DND-41 (cell line): ENCODE results near the gene LMF1.

Source experiments
- ATAC-seq: fragments of 200-7000 bp; cut with Tn5 transposase; 3 replicates; pipeline ENCODE4 v1.9.1; 2021; ENCODE audit warnings: low read depth; ENCODE audit not compliant: insufficient read depth
- DNase-seq: peaks from one replicate; pipeline ENCODE4 v3.0.0-alpha.2; 2020
- H2AFZ ChIP-seq: 2 replicates; pipeline ENCODE4 v1.6.0; 2012; ENCODE audit warnings: low read depth, low read length
- H3K27ac ChIP-seq: 2 replicates; pipeline ENCODE4 v1.5.1; 2012; ENCODE audit warnings: low read length, inconsistent platforms
- H3K27me3 ChIP-seq: fragments of 200-600 bp; sonication (generic); 2 replicates; pipeline ENCODE4 v1.6.0; 2012; ENCODE audit warnings: low read length, mild to moderate bottlenecking, inconsistent platforms; ENCODE audit not compliant: insufficient read depth, poor library complexity
- H3K36me3 ChIP-seq: 2 replicates; pipeline ENCODE4 v1.5.1; 2012; ENCODE audit warnings: low read length, inconsistent platforms; ENCODE audit not compliant: insufficient read depth
- H3K4me1 ChIP-seq: 2 replicates; pipeline ENCODE4 v1.5.1; 2012; ENCODE audit warnings: mild to moderate bottlenecking, low read length; ENCODE audit not compliant: insufficient read depth
- H3K4me2 ChIP-seq: 2 replicates; pipeline ENCODE4 v1.6.0; 2012; ENCODE audit warnings: mild to moderate bottlenecking, moderate library complexity, low read length, inconsistent platforms; ENCODE audit not compliant: insufficient read depth
- H3K4me3 ChIP-seq, 2 experiments: fragments of 200-600 bp in 1 of 2; shearing (Covaris generic) in 1 of 2; 2 replicates each; pipeline ENCODE4 v1.5.1; 2012 to 2016; ENCODE audit warnings: inconsistent platforms in 2 of 2, low read length in 2 of 2, mild to moderate bottlenecking in 2 of 2, low read depth in 1 of 2, moderate library complexity in 1 of 2
- H3K79me2 ChIP-seq: 2 replicates; pipeline ENCODE4 v1.6.0; 2012; ENCODE audit warnings: low read length, inconsistent platforms; ENCODE audit not compliant: insufficient read depth
- H3K9ac ChIP-seq: 2 replicates; pipeline ENCODE4 v1.6.0; 2012; ENCODE audit warnings: low read depth, mild to moderate bottlenecking, inconsistent platforms, low read length, moderate library complexity
- H3K9me3 ChIP-seq: 2 replicates; pipeline ENCODE4 v1.5.1; 2012; ENCODE audit warnings: low read length, moderate library complexity, mild to moderate bottlenecking, inconsistent platforms; ENCODE audit not compliant: insufficient read depth, severe bottlenecking
- H4K20me1 ChIP-seq: 2 replicates; pipeline ENCODE4 v1.6.0; 2012; ENCODE audit warnings: low read length; ENCODE audit not compliant: insufficient read depth
- EZH2 ChIP-seq: IDR thresholded peaks from 3 replicates; pipeline ENCODE4 v1.6.1; 2012; ENCODE audit warnings: borderline replicate concordance, low read depth, mild to moderate bottlenecking, moderate library complexity, low read length, inconsistent platforms; ENCODE audit not compliant: severe bottlenecking
- TF ChIP-seq, protein P1 (sequence below): IDR thresholded peaks from 2 replicates; pipeline ENCODE4 v1.5.1; 2012; ENCODE audit warnings: borderline replicate concordance, low read length, moderate library complexity, mild to moderate bottlenecking; ENCODE audit not compliant: poor library complexity, severe bottlenecking; ENCODE audit errors: extremely low read depth

Gene LMF1

DNA sequence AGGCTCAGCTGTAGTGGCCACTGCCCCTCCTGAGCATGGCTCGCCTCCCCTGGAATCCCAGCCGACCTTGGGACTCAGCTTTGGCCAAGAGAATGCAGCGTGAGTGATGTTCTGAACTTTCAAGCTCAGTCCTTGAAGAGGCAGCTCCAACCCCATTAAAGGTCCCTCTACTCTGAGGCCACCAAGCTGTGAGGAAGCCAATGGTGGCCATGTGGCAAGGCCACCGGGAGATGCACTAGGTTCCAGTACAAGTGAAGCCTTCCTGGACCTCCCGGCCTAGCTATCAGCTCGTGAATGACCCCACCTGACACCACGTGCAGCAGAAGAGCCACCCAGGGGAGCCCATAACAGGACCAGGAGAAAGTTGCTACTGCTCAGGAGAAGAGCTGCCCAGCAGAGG lies 88.5 kb downstream of the LMF1 start:
- no peaks in the 10 kb centered on the region for H3K4me1 ChIP-seq
- no peak overlapping the region for H3K4me2 ChIP-seq
- H3K9ac ChIP-seq: no peak overlapping the region
- TF ChIP-seq, protein P1, sequence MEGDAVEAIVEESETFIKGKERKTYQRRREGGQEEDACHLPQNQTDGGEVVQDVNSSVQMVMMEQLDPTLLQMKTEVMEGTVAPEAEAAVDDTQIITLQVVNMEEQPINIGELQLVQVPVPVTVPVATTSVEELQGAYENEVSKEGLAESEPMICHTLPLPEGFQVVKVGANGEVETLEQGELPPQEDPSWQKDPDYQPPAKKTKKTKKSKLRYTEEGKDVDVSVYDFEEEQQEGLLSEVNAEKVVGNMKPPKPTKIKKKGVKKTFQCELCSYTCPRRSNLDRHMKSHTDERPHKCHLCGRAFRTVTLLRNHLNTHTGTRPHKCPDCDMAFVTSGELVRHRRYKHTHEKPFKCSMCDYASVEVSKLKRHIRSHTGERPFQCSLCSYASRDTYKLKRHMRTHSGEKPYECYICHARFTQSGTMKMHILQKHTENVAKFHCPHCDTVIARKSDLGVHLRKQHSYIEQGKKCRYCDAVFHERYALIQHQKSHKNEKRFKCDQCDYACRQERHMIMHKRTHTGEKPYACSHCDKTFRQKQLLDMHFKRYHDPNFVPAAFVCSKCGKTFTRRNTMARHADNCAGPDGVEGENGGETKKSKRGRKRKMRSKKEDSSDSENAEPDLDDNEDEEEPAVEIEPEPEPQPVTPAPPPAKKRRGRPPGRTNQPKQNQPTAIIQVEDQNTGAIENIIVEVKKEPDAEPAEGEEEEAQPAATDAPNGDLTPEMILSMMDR: no peak
- no peak for TF ChIP-seq EZH2
- H3K27me3 ChIP-seq: no peaks in the 10 kb centered on the region
- no peak overlapping the region for H2AFZ ChIP-seq
- ATAC-seq (no peak), DNase-seq (no peak)
- H3K9me3 ChIP-seq: peaks cover 6% of the 10 kb centered on the region
- H3K4me3 ChIP-seq: no peak overlapping the region
- no peaks in the 10 kb centered on the region for H4K20me1 ChIP-seq
- no peak overlapping the region for H3K27ac ChIP-seq
- H3K36me3 ChIP-seq: no peaks in the 10 kb centered on the region; the same call in none of the 2 replicates
- no peaks in the 10 kb centered on the region for H3K79me2 ChIP-seq

DNA sequence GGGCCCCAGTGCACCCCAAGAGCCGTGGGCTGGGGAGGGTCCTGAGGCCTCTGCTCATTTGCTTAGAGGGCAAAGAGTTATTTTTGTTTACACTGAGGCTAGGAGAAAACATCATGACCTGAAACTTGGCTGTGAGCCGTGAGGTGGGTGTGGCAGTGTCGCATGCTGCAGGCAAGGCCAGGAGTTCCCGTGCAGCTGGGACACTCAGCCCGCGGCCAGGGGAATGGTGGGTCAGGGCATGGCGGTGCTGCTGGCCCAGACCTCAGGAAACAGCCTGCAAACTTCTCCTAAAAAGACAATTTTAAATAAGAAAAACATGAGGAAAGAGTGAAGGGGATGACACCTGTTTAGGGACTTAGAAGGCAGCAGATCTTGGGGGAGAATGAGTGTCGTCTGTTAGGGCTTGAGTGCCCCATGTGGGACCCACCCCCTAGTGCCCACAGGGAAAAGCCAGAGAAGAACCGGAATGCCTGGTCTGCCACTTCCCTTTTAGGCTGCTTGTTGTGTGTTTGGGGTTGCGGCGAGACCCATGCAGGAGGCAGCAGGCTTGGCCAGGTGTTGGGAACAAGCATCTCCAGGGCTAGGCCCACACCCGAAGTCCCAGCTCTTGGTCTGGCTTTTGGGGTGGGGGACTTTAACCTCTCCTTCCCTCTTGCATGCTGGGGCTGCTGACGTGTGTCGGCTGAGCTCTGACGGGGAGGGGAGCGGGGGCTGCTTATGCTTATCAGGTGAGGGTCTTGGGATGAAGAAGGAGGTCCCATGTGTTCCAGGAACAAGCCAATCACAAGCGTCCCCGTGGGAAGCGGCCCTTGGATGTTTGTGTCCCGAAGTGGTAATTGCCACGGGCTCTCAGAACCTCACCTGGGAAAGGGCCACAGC lies 89.3 kb downstream of the LMF1 start:
- no peak for ATAC-seq
- H3K27me3 ChIP-seq: no peaks in the 10 kb centered on the region
- H4K20me1 ChIP-seq: no peaks in the 10 kb centered on the region

DNA sequence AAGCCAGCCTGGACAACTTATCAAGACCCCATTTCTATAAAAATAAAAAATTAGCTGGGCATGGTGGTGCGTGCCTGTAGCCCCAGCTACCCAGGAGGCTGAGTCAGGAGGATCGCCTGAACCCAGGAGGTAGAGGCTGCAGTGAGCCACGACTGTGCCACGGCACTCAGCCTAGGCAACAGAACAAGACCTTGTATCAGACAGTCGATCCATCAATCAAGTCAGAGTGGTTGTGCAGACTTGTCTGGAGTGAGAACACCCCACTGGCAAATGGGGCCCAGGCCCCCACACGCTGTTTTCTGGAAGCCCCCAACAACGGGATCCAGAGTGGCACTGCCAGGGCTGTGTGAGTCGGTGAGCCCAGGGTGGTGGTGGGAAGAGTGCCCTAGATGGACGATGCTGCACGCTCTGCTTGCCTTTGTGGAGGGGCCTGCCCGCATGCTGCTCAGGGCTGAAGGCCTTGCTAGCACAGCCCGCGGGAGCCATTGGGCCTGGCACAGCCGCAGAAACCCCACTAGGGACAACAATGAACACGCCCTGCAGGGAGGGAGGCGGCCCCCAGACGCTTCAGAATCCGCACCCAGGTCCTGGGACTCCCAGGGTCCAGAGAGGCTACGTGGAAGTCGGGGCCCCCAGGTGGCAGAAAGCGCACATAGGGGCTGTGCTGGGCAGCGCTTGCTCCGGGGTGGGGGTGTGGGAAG lies 90.2 kb downstream of the LMF1 start:
- DNase-seq: no peak
- H3K36me3 ChIP-seq: no peaks in the 10 kb centered on the region; the same call in none of the 2 replicates
- H3K4me2 ChIP-seq: no peak overlapping the region
- H4K20me1 ChIP-seq: no peaks in the 10 kb centered on the region
- H2AFZ ChIP-seq: no peak overlapping the region
- H3K9ac ChIP-seq: no peak overlapping the region
- peaks cover 6% of the 10 kb centered on the region for H3K9me3 ChIP-seq
- no peaks in the 10 kb centered on the region for H3K79me2 ChIP-seq
- no peaks in the 10 kb centered on the region for H3K27me3 ChIP-seq
- H3K4me3 ChIP-seq: no peak overlapping the region
- TF ChIP-seq, protein P1: no peak
- TF ChIP-seq EZH2: no peak
- H3K27ac ChIP-seq: no peak overlapping the region
- no peaks in the 10 kb centered on the region for H3K4me1 ChIP-seq
- no peak for ATAC-seq

More for the DNA sequence above, 89.3 kb downstream of the LMF1 start:
- Histone ChIP-seq H3K4me3 (no peak overlapping the region), H3K4me2 (no peak overlapping the region), H2AFZ (no peak overlapping the region), H3K4me1 (no peaks in the 10 kb centered on the region), H3K27ac (no peak overlapping the region), H3K79me2 (no peaks in the 10 kb centered on the region), H3K9ac (no peak overlapping the region), H3K9me3 (peaks cover 6% of the 10 kb centered on the region), H3K36me3 (no peaks in the 10 kb centered on the region; the same call in 1 of the 2 replicates)
- TF ChIP-seq, protein P1: no peak
- TF ChIP-seq EZH2: no peak
- DNase-seq: no peak
